Ovary (tissue), 9 donors: ENCODE measurements around the gene SHROOM3. TPM values are rescaled to one million over a fixed set of nuclear protein-coding genes. Genes with fewer than 3 reads are reported as not detected.

Experiments used
- DNase-seq, 5 donors: peaks; one replicate each; pipeline ENCODE4 v3.0.0-alpha.2; 2019 to 2020
- H3K27ac ChIP-seq, 2 donors: fragments of 200-600 bp; one replicate each; pipeline versions ENCODE4 v1.5.1 to v1.8.0; 2019 to 2022
- H3K27me3 ChIP-seq: fragments of 200-600 bp; one replicate; pipeline ENCODE4 v1.8.0; 2022
- H3K36me3 ChIP-seq: fragments of 200-600 bp; sonication (generic); one replicate; pipeline ENCODE4 v1.5.1; 2019
- H3K4me1 ChIP-seq: one replicate; pipeline ENCODE4 v1.8.1; 2013; ENCODE audit warnings: mild to moderate bottlenecking, moderate library complexity; ENCODE audit not compliant: insufficient read depth
- H3K4me3 ChIP-seq: fragments of 200-600 bp; sonication (generic); one replicate; pipeline ENCODE4 v1.5.1; 2017
- H3K9me3 ChIP-seq, 2 donors: fragments of 200-600 bp in 1 of 2; sonication (generic) in 1 of 2; one replicate each; pipeline versions ENCODE4 v1.5.1 to v1.8.1; 2013 to 2019; ENCODE audit warnings: mild to moderate bottlenecking in 1 of 2, moderate library complexity in 1 of 2
- CTCF ChIP-seq, 3 donors: fragments of 450-650 bp in 2 of 3; fragments of 200-600 bp in 1 of 3; IDR thresholded peaks; one replicate each; pipeline versions ENCODE4 v1.5.1 to v1.8.0; 2016 to 2022; ENCODE audit warnings: antibody characterized with exemption in 3 of 3, mild to moderate bottlenecking in 1 of 3
- EP300 ChIP-seq: sonication (generic); formaldehyde crosslinking; IDR thresholded peaks from one replicate; pipeline ENCODE4 v1.6.1; 2017; ENCODE audit warnings: antibody characterized with exemption
- POLR2A ChIP-seq: fragments of 450-650 bp; IDR thresholded peaks from one replicate; pipeline ENCODE4 v1.6.1; 2017; ENCODE audit warnings: antibody characterized with exemption, mild to moderate bottlenecking, moderate library complexity
- WGBS, 3 donors: extraction: QIAGEN DNeasy Blood & Tissue Kit in 1 of 3; methylation state at CpG; one replicate each; pipeline versions ENCODE4 v1.1.5 to v1.1.7; 2013 to 2017; 5-methylcytosine and 5-hydroxymethylcytosine counted together
- intact Hi-C, 4 donors: fragments of 100-400 bp; cut with DNase I; formaldehyde crosslinking; loops; one replicate each; pipeline versions ENCODE4 v1.11.0 to v1.15.1; 2022 to 2023
- polyA plus RNA-seq, 2 donors: library from polyadenylated mRNA; stranded (reverse); fragments of 200-250 nt in 1 of 2; fragments of 350-450 nt in 1 of 2; fragmentation: Illumina TruSeq in 1 of 2; extraction: RNeasy Lipid Tissue Mini Kit (QIAGEN cat#74804) in 1 of 2; gene quantifications; one replicate each; pipeline ENCODE4 v1.2.3, GENCODE V29; 2013 to 2014
- total RNA-seq, 7 donors: library from RNA; depleted of rRNA in 2 of 7; stranded (reverse); fragments of >200 nt in 2 of 7; fragmentation: NEBNext Ultra II Directional in 3 of 7; extraction: Animal tissue kit (Norgen Biotek cat#: 25700) in 3 of 7; gene quantifications; one replicate each; pipeline versions ENCODE4 v1.1.0 to v1.2.4, GENCODE V29; 2016 to 2023
- donor health status: DM: no; HTN: no; CAD: no; lungs with moderate emphysema.
- donor health status: DM: no; HTN: no; CAD: no.
- donor health status: Bipolar disorder and iron deficiency.
- donor health status: DM: yes; HTN: yes; CAD: no.
- donor health status: DM: no; HTN: no; CAD: no.
- donor health status: DM: yes; HTN: yes; CAD: no.

The SHROOM3 gene
- total and polyA plus RNA-seq, 9 donors, result 0.80 to 70.1 (median 3.8) TPM

DNA sequence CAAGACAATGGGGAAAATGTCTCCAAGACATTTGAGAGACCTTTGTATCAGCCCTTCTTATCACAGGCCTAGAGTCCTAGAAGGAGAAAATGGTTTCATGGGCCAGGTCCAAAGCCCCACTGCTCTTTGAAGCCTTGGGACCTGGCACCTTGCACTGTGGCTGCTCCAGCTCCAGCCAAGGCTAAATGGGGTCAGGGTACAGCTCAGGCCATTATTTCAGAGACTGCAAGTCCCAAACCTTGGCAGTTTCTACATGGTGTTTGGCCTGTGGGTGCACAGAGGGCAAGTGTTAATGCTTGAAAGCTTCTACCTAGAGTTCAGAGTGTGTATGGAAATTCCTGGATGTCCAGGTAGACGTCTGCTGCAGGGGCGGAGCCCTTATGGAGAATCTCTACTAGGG lies 28.5 kb downstream of the SHROOM3 start:
- no peaks in the 10 kb centered on the region for H3K27me3 ChIP-seq
- 86 to 94% (median 91%) methylated on average over 2 of the region's 2 CpGs for WGBS, 3 donors
- no peak overlapping the region for H3K27ac ChIP-seq
- no peak overlapping the region for H3K4me3 ChIP-seq
- no peaks in the 10 kb centered on the region for H3K4me1 ChIP-seq
- intact Hi-C loops, result no loop called here
- H3K36me3 ChIP-seq, result no peaks in the 10 kb centered on the region
- TF ChIP-seq POLR2A (no peak), CTCF (IDR thresholded peaks at IDR 0.05) (no peak), EP300 (no peak)
- peaks cover 0 to 4% of the 10 kb centered on the region in 2 donors for H3K9me3 ChIP-seq
- no peak for DNase-seq

DNA sequence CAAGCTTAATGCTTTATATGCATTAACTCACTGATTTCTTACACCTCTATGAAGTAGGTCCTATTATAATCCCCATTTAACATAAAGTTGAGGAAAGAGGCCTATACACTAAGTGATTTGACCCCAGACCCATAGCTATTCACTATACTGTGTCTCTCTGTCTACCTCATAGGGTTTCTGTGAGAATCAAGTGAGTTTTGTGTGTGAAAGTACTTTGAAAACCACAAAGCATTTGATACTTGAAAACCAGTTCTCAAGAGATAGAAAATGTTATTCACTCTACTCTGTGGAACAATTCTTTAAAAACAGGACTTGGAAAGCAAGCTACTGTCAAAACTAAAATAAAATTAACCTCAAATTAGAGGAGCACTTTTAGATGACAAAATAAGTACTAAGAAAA lies 35.0 kb downstream of the SHROOM3 start:
- no peak overlapping the region for H3K27ac ChIP-seq
- TF ChIP-seq CTCF (IDR thresholded peaks at IDR 0.05) (no peak), EP300 (no peak), POLR2A (no peak)
- no peaks in the 10 kb centered on the region for H3K27me3 ChIP-seq
- intact Hi-C loops, result no loop called here
- no peaks in the 10 kb centered on the region for H3K9me3 ChIP-seq
- no peaks in the 10 kb centered on the region for H3K36me3 ChIP-seq
- H3K4me3 ChIP-seq, result no peak overlapping the region
- no peaks in the 10 kb centered on the region for H3K4me1 ChIP-seq
- no peak for DNase-seq

DNA sequence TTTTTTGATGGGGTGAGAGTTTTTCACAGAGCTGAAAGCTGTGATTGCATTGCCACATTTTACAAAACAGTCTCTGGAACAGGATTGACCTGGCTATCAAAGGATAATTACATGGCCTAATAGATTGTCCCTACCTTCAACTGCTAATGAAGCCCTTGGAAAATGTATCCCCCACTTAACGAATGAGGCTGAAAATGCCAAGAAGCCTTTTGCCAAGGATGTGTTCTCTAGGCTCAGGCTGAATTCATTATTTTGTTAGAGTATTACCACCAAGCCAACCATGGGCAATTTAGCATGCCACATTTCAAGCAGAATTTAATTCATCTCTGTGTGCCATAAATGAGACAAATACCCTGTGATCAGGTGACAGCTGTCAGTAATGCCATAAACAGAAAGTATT lies 35.5 kb downstream of the SHROOM3 start:
- no peaks in the 10 kb centered on the region for H3K36me3 ChIP-seq
- TF ChIP-seq EP300, result no peak
- no peak for TF ChIP-seq CTCF (IDR thresholded peaks at IDR 0.05)
- no peak for TF ChIP-seq POLR2A
- H3K27ac ChIP-seq, result no peak overlapping the region
- WGBS, 3 donors, result 53 to 76% (median 73%) methylated on average over 1 of the region's 1 CpG
- H3K4me3 ChIP-seq, result no peak overlapping the region
- DNase-seq, result no peak
- intact Hi-C loops, result no loop called here
- no peaks in the 10 kb centered on the region for H3K9me3 ChIP-seq
- H3K27me3 ChIP-seq, result no peaks in the 10 kb centered on the region
- no peaks in the 10 kb centered on the region for H3K4me1 ChIP-seq

GRCh38 chr4:76476571-76476970 lies 41.5 kb downstream of the SHROOM3 start:
- H3K27me3 ChIP-seq, result no peaks in the 10 kb centered on the region
- WGBS, 3 donors, result 63 to 69% (median 68%) methylated on average over 1 of the region's 1 CpG
- no peak overlapping the region for H3K4me3 ChIP-seq
- no peaks in the 10 kb centered on the region for H3K9me3 ChIP-seq
- intact Hi-C loops, result no loop called here
- H3K27ac ChIP-seq, result no peak overlapping the region
- H3K4me1 ChIP-seq, result no peaks in the 10 kb centered on the region
- DNase-seq, result no peak
- H3K36me3 ChIP-seq, result no peaks in the 10 kb centered on the region
- no peak for TF ChIP-seq CTCF (IDR thresholded peaks at IDR 0.05)
- no peak for TF ChIP-seq EP300

- no peak overlapping the region for H3K27ac ChIP-seq
- TF ChIP-seq EP300 (no peak), CTCF (IDR thresholded peaks at IDR 0.05) (no peak), POLR2A (no peak)
- WGBS, 3 donors, result 67 to 77% (median 70%) methylated on average over 3 of the region's 3 CpGs
These were observed 49.6 kb downstream of the SHROOM3 start for GRCh38 chr4:76484654-76485053.

More at GRCh38 chr4:76484654-76485053, 49.6 kb downstream of the SHROOM3 start:
- no peaks in the 10 kb centered on the region for H3K9me3 ChIP-seq
- no peak overlapping the region for H3K4me3 ChIP-seq
- DNase-seq, result no peak
- H3K4me1 ChIP-seq, result no peaks in the 10 kb centered on the region
- intact Hi-C loops, result no loop called here
- H3K27me3 ChIP-seq, result no peaks in the 10 kb centered on the region
- H3K36me3 ChIP-seq, result no peaks in the 10 kb centered on the region
